NCI-H187 treated with DMSO at 0.1 percent for 48 hours (cell line): ENCODE results near the gene KRTAP4-9.
"Not testable (repeated sequence)": the region's sequence is repeated elsewhere in the genome, so short reads cannot be mapped to it uniquely, and the experiment has no call there.

Experiments
- DNase-seq: peaks from one replicate; lab custom pipeline; 2025; lab: John Stamatoyannopoulos, UW

The KRTAP4-9 gene

DNA sequence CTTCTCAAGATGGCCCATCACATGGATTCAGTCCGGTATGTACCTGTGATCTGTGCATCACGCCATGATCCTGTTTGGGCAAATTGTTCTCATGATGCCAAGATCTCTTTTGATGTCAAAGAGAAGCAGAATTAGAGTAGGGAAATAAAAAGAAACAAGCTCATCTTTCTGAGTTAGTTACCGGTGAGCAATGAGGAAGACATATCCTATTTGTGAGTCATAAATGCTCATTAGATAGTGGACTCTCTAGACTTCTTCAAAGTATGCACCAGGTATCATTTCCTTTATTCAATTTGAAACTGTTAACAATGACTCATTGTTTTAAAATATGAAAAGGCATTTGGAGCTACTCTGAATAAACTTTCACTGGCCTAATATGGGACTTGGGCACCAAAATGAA lies 26.8 kb downstream of the KRTAP4-9 start:
- no peak for DNase-seq

DNA sequence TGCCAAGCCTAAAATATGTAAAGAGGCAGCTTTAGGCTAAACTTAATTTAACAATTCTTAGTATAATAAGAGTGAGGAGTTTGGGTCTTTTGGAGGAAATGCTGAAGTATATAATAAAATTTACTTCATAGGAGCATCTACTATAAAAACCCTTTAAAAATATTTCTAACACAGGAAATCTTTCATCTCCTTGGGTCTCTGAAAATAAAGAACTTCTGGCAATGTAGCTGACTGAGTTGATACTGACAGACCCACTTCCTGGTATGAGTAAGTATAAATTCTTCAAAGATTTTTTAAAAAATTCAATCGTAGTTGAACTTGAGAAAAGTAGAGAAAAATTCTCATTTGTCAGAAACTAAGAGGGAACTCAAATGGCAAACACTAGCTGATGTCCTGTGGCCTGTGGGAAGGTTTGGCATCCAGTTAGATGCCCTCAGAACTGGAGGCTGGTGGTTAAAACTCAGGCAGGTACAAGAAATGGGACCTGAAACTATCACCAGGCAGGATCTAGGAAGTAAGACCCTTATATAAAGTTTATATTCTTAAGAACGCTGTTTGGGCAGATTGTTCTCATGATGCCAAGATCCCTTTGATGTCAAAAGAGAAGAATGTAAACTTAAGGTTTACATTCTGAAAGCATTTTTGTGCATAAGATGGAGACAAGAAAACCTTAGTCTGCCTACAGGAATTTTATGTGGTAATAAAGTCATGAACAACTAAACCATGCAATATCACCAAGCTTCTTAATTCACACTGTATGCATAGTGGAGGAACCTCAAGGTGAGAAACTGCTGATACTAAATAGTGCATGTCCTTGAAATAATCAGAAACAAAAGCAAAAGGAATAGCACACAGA lies 28.9 kb downstream of the KRTAP4-9 start:
- no peak for DNase-seq

GRCh38 chr17:41139865-41140264 lies 34.7 kb downstream of the KRTAP4-9 start:
- not testable (repeated sequence) for DNase-seq

DNA sequence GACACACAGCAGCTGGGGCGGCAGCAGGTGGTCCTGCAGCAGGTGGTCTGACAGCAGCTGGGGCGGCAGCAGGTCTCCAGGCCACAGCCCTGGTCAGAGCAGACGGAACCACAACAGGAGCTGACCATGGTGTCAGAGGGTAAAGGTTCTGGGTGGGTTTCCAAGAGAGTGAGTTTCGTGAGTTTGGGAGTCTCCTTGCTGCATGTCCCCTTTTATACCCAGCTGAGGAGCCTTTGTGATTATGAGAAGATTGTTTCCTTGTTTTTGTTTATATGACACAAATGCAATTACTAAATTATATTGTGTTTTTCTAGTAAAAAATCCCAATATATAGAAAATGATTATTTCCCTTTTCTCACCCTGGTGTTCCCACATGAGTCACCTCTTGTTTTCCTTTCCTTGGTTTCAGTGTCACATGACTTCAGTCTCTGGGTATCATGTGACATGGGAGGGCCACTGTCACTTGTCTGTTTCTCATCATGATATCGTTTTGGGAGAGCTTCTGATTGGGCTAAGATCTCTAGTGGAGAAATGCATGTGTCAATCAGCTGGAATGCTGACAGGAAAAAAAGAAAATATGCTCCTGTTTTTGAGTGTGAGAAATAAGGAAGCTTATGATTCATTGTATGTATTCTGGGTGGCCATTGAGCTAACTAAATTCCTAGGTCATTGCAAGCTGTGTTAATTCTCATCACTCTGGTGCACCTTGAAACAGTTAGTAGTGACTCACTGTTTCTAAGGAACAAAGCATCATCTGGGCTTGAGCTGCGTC lies 35.4 kb downstream of the KRTAP4-9 start, which contains the start of gene KRTAP4-6:
Gene KRTAP4-6 (minus strand): TSS at position 185 of the 772 bp plus-strand sequence. CDS start 57 bp downstream, at position 128.
- DNase-seq, result no peak

GRCh38 chr17:41141361-41141760 lies 36.2 kb downstream of the KRTAP4-9 start:
- DNase-seq, result no peak

- DNase-seq, result no peak
These were observed 39.7 kb downstream of the KRTAP4-9 start for GRCh38 chr17:41144846-41145245.

DNA sequence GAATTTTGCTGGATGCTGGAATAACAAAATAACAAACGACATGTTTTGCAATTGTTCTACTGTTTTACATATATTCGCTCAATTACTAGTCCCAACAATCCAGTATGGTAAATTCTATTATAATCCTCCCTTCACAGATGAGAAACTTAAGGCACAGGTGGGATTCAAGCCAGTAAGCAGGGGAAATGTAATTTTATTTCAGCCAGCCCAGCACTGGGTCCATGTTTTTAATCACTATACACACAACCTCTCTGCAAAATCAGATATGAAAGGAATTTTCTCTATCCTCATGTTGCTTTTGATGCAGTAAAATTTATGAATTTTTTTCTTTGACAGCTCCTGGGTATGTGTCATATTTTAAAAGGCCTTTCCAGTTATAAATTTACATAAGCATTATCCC lies 40.1 kb downstream of the KRTAP4-9 start:
- no peak for DNase-seq

- no peak for DNase-seq
These were observed 42.5 kb downstream of the KRTAP4-9 start for GRCh38 chr17:41147531-41148204.

DNA sequence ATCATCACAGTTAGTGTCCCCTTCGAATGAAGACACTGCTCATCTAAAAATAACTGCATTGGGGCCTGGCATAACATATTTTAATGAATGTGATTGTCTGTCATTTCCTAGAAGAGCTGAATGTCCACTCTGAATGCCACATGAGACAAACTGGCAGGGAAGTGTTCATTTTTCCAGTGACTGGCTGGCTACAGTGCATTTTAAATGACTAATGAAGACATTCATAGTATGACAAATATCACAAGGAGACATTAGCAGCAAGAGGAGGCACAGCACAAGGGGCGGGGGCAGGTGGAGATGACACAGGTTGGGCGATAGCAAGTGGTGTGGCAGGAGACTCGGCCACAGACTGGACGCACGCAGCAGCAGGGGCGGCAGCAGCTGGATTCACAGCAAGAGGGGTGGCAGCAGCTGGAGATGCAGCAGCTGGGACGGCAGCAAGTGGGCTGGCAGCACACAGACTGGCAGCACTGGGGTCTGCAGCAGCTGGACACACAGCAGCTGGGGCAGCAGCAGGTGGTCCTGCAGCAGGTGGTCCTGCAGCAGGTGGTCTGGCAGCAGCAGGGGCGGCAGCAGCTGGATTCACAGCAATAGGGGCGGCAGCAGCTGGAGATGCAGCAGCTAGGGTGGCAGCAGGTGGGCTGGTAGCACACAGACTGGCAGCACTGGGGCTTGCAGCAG lies 43.9 kb downstream of the KRTAP4-9 start:
- DNase-seq, result not testable (repeated sequence)

DNA sequence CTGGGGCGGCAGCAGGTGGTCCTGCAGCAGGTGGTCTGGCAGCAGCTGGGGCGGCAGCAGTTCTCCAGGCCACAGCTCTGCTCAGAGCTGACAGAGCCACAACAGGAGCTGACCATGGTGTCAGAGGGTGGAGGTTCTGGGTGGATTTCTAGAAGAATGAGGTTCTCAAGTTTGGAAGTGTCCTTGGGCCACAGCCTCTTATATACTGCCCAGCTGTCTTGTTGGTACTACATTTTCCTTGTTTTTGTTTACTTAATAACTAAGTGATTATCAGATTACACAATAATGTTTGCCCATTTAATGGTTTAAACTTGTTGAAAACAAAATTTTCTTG lies 44.4 kb downstream of the KRTAP4-9 start, which contains the start of gene KRTAP4-5:
Gene KRTAP4-5 (minus strand): TSS at position 174 of the 334 bp plus-strand sequence. CDS start 58 bp downstream, at position 116.
- no peak for DNase-seq

GRCh38 chr17:41150026-41150425 lies 44.8 kb downstream of the KRTAP4-9 start:
- no peak for DNase-seq

DNA sequence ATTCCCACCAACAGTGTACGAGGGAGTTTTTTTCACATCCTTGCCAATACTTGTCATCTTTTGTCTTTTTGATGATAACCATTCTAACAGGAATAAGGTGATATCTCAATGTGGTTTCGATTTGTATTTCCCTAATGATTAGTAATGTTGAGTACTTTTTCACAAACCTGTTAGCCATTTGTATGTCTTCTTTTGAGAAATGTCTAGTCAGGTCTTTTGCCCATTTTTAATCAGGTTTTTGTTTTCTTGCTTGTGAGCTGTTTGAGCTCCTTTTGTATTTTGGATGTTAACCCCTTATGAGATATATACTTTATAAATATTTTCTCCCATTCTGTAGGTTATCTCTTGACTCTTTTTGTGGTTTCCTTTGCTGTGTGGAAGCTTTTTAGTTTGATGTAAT lies 46.3 kb downstream of the KRTAP4-9 start:
- no peak for DNase-seq

- DNase-seq, result no peak
These were observed 48.7 kb downstream of the KRTAP4-9 start for GRCh38 chr17:41153856-41154255.
